Measurements from ENCODE around the gene FHIT.

Gene FHIT

DNA sequence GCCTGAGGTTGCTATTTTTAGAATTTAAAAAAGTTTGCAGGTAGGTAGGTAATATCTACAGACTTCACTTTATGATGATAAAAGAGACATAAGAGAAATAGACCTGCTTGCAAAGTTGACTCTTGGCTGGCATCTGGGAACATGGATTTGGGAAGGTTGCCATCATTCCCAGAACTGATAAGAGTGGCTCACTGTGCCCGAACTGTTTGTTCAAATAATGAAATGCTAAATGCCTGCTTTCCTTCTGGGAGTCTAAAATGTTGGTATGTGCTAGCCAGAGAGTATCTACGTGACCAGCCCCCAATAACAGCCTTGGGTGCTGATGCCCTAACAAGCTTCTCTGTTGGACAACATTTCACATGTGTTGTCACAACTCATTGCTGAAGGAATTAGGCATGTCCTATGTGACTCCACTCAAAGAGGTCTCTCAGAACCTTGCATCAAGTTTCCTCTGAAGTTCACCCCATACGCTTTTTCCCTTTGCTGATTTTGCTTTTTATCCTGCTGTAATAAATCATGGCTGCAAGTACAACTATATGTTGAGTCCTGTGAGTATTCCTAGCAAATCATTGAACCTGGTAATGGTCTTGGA is 95.5 kb downstream of the FHIT start:
- TF ChIP-seq, protein P1, sequence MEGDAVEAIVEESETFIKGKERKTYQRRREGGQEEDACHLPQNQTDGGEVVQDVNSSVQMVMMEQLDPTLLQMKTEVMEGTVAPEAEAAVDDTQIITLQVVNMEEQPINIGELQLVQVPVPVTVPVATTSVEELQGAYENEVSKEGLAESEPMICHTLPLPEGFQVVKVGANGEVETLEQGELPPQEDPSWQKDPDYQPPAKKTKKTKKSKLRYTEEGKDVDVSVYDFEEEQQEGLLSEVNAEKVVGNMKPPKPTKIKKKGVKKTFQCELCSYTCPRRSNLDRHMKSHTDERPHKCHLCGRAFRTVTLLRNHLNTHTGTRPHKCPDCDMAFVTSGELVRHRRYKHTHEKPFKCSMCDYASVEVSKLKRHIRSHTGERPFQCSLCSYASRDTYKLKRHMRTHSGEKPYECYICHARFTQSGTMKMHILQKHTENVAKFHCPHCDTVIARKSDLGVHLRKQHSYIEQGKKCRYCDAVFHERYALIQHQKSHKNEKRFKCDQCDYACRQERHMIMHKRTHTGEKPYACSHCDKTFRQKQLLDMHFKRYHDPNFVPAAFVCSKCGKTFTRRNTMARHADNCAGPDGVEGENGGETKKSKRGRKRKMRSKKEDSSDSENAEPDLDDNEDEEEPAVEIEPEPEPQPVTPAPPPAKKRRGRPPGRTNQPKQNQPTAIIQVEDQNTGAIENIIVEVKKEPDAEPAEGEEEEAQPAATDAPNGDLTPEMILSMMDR (IDR thresholded peaks at IDR 0.05; ENCODE audit: control insufficient read depth, insufficient read depth, low read depth, low read length, missing control alignments): no peak
- H3K4me3 ChIP-seq (ENCODE audit: control insufficient read depth, low read depth, low read length): no peak overlapping the region
- no peak for DNase-seq (ENCODE audit: low read depth)

DNA sequence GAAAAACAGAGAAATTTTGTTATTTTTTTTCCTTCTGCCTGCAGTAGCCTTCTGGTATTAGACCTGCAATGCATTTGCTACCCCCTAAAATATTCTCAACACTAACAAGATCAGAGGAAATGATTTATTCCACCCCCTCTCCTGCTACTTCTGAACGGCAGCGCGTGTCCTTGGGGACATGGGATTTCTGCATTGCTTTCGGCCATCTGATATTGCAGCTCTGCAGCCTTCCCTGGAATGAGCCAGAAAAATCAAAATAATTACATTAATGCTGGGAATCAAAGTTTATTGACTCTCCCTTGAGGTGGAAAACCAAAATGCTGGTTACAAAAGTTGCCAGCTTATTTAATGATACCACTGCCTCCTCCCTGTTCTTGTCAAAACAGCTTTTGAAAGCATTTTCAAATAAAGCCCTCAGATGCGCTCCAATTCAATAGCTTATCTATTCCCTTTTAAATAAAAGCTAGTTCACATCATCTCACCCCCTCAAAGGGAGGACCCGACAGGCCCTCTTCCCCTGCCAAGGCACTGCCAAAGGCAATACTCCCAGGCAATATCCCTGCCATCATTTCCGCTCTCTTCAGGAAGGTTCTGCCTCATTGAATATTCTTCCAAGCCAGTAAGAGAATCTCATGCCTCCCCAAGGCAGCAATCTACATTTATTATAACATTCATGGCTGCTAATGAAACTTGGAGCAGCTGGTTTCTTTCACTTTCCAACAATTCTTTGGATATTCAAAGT is 96.6 kb downstream of the FHIT start:
- H3K4me3 ChIP-seq (ENCODE audit: control insufficient read depth, low read depth, low read length): no peak overlapping the region
- TF ChIP-seq, protein P1 (IDR thresholded peaks at IDR 0.05; ENCODE audit: control insufficient read depth, insufficient read depth, low read depth, low read length, missing control alignments): no peak
- no peak for DNase-seq (ENCODE audit: low read depth)

DNA sequence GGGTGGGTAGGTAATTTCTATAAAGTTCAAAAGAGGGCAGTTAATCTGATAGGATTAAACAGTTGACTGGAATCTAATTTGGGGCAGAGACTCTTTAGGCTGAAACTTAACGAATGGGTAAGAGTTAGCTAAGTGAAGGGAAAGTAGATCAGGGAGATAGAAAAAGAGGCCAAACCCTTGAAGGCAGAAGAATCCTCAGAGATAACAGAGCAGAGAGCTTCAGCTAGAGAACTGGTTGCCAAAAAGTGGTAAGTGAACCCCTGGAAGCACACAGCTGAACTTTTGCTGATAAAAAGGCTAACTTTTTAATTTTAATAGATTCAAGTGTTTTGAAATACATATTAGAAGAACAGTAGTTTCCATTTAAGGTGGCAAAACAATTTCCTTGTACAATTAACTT is 99.2 kb downstream of the FHIT start:
- no peak for DNase-seq (ENCODE audit: low read depth)
- TF ChIP-seq, protein P1 (IDR thresholded peaks at IDR 0.05; ENCODE audit: control insufficient read depth, insufficient read depth, low read depth, low read length, missing control alignments): no peak
- no peak overlapping the region for H3K4me3 ChIP-seq (ENCODE audit: control insufficient read depth, low read depth, low read length)

DNA sequence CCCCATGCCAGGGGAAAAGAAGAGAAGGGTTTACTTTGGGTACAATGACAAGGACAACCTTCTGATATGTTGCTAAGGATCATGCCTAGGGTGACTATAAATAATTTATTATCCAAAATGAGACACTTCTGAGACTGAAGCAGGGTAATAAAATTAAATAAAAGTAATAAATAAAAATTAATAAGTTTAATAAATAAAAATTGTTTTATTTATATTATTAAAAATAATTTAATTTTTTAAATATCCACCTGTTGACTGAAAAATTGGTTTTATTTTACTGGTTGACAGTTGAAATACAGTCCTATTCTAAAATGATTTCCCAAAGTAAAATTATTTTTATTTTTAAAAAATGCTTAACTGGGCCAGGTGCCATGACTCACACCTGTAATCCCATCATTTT is 102.0 kb downstream of the FHIT start:
- DNase-seq (ENCODE audit: low read depth): no peak
- H3K4me3 ChIP-seq (ENCODE audit: control insufficient read depth, low read depth, low read length): no peak overlapping the region
- TF ChIP-seq, protein P1 (IDR thresholded peaks at IDR 0.05; ENCODE audit: control insufficient read depth, insufficient read depth, low read depth, low read length, missing control alignments): no peak

DNA sequence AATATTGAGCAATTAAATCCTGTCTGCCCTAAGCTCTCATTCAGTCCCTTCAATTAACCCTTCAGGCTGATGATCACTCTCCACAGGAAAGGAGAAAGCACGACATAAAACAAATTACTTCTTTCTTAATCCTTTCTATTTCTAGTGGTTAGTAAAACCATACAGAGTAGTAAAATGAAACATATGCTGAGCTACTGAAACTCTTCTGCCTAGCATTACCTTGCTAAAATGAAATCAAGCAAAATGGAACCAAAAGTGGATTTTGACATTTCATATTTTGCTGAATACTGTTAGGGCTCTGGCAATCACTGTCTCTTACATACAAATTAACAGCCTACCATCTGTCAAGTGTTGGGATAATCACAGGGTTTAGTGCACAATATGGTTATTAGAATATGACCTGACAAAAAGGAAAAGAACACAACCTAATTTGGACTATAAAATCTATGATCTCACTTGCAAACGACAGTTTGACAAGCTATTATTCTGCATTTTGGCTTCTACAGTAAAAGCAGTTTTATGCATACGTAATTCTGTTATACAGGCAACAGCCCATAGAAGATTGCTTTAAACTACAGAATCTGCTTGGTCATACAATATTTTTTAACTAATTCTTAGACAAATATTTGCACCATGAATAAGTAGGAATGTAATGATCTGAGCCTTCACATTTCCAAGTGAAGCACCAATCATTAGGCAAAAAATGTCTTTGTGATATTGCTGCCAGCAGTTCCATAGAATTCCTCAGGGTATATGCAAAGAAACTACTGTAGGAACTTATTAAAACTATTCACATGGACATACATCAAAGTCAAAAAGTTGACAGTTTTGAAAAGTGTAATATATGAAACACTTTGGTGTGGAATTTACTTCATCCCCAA is 105.0 kb downstream of the FHIT start:
- no peak overlapping the region for H3K4me3 ChIP-seq (ENCODE audit: control insufficient read depth, low read depth, low read length)
- TF ChIP-seq, protein P1 (IDR thresholded peaks at IDR 0.05; ENCODE audit: control insufficient read depth, insufficient read depth, low read depth, low read length, missing control alignments): no peak
- DNase-seq (ENCODE audit: low read depth): no peak

DNA sequence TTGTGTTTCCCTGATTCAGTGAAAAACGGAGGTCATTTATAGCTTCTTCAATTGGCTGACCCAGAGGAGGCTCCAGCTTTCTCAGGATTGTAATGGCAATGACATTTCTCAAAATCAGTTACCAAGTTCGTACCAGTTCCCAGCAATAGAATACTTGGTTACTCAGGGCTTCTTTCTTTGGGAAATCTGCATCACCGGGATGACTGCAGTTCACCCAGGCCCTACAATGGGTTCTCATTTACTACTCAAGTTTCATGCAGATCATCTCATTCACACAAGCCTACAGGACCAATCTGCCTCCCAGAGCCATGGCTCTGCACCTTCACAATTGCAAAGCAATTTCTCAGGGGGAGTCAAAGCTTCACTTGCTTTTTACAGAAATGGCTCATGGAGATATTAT is 109.6 kb downstream of the FHIT start:
- no peak for DNase-seq (ENCODE audit: low read depth)

More for the DNA sequence above, 109.6 kb downstream of the FHIT start:
- no peak overlapping the region for H3K4me3 ChIP-seq (ENCODE audit: control insufficient read depth, low read depth, low read length)
- TF ChIP-seq, protein P1 (IDR thresholded peaks at IDR 0.05; ENCODE audit: control insufficient read depth, insufficient read depth, low read depth, low read length, missing control alignments): no peak

Data from AG09309 (cell line).